Transverse colon (tissue), 4 donors: ENCODE data around the gene ARL4D. TPM values are rescaled to one million over a fixed set of nuclear protein-coding genes. Genes with fewer than 3 reads are reported as not detected.

Experiments
- DNase-seq: peaks from one replicate; pipeline ENCODE4 v3.0.0-alpha.2; 2019
- H3K27ac ChIP-seq, 4 donors: fragments of 200-600 bp; sonication (generic); 2 replicates each; pipeline ENCODE4 v1.5.1; 2016 to 2018; ENCODE audit warnings: inconsistent platforms in 4 of 4
- H3K27me3 ChIP-seq: fragments of 200-600 bp; sonication (generic); 2 replicates; pipeline ENCODE4 v1.5.1; 2017; ENCODE audit warnings: inconsistent platforms
- H3K36me3 ChIP-seq, 4 donors: fragments of 200-600 bp; sonication (generic); 2 replicates each; pipeline ENCODE4 v1.5.1; 2017 to 2019; ENCODE audit warnings: inconsistent platforms in 4 of 4
- H3K4me1 ChIP-seq, 4 donors: fragments of 200-600 bp; sonication (generic); 2 replicates each; pipeline ENCODE4 v1.5.1; 2017 to 2020; ENCODE audit warnings: inconsistent platforms in 4 of 4
- H3K4me3 ChIP-seq, 4 donors: fragments of 200-600 bp; sonication (generic); 1 replicate in 1 of 4; 2 replicates in 3 of 4; pipeline versions ENCODE4 v1.5.1 to v1.6.1; 2017 to 2019; ENCODE audit warnings: inconsistent platforms in 4 of 4
- H3K9me3 ChIP-seq, 2 donors: fragments of 200-600 bp; sonication (generic); 2 replicates each; pipeline ENCODE4 v1.5.1; 2017 to 2019; ENCODE audit warnings: inconsistent platforms in 2 of 2
- CTCF ChIP-seq, 5 experiments: fragments of 200-600 bp in 3 of 5; fragments of 450-650 bp in 2 of 5; sonication (generic) in 3 of 5; IDR thresholded peaks; 1 replicate in 2 of 5; 2 replicates in 3 of 5; pipeline ENCODE4 v1.5.1; 2016 to 2017; ENCODE audit warnings: antibody characterized with exemption in 5 of 5, inconsistent platforms in 3 of 5, mild to moderate bottlenecking in 2 of 5, moderate library complexity in 1 of 5
- EP300 ChIP-seq: sonication (generic); formaldehyde crosslinking; IDR thresholded peaks from one replicate; pipeline ENCODE4 v1.6.1; 2017; ENCODE audit warnings: antibody characterized with exemption, low read depth
- POLR2A ChIP-seq: fragments of 450-650 bp; IDR thresholded peaks from one replicate; pipeline ENCODE4 v1.6.1; 2016; ENCODE audit warnings: antibody characterized with exemption, mild to moderate bottlenecking, moderate library complexity
- POLR2AphosphoS5 ChIP-seq, 3 donors: sonication (generic); formaldehyde crosslinking; IDR thresholded peaks; one replicate each; pipeline ENCODE4 v1.6.1; 2016; ENCODE audit warnings: antibody characterized with exemption in 3 of 3
- WGBS, 2 donors: methylation state at CpG; one replicate each; pipeline ENCODE4 v1.1.5; 2018; ENCODE audit warnings: low coverage in 1 of 2; 5-methylcytosine and 5-hydroxymethylcytosine counted together
- in situ Hi-C, 4 donors: fragments of 200-750 bp; cut with MboI; loops; one replicate each; pipeline versions ENCODE4 v1.15.0 to v1.15.1; 2017; ENCODE audit warnings: low sequenced_read_pairs in 3 of 4, low pct_ligation_motif_present in 1 of 4, low pct_unique_long_range_greater_than_20kb in 1 of 4
- intact Hi-C: fragments of 100-400 bp; cut with DNase I; formaldehyde crosslinking; loops from one replicate; pipeline ENCODE4 v1.15.1; 2023; ENCODE audit warnings: low total_unique reads
- total RNA-seq, 4 donors: library from RNA; depleted of rRNA; stranded (reverse); fragments of >200 nt; gene quantifications; one replicate each; pipeline ENCODE4 v1.1.0, GENCODE V29; 2016

Gene ARL4D
- total RNA-seq, 4 donors from 2014 or later: 6.7 to 29.5 (median 8.8) TPM

GRCh38 chr17:43442711-43443110 lies 43.9 kb downstream of the ARL4D start:
- TF ChIP-seq CTCF (IDR thresholded peaks at IDR 0.05) (no peak), POLR2A (no peak), EP300 (no peak), POLR2AphosphoS5 (IDR thresholded peaks at IDR 0.05) (no peak)
- no peak for DNase-seq
- H3K27ac ChIP-seq: no peak overlapping the region
- 44 to 57% methylated on average over 2 of the region's 2 CpGs for WGBS, 2 donors
- in situ Hi-C loops: no loop called here
- no peak overlapping the region for H3K4me3 ChIP-seq
- H3K36me3 ChIP-seq: no peaks in the 10 kb centered on the region
- H3K27me3 ChIP-seq: no peaks in the 10 kb centered on the region
- peaks cover 0 to 6% (median 0%) of the 10 kb centered on the region in 4 donors for H3K4me1 ChIP-seq
- no peaks in the 10 kb centered on the region for H3K9me3 ChIP-seq
- intact Hi-C loops: no loop called here

GRCh38 chr17:43443381-43443780 lies 44.6 kb downstream of the ARL4D start:
- H3K36me3 ChIP-seq: no peaks in the 10 kb centered on the region
- 89% methylated on average over 3 of the region's 3 CpGs; no CpG with 5 or more reads in 1 of the 2 donors for WGBS, 2 donors

GRCh38 chr17:43444223-43445008 lies 45.6 kb downstream of the ARL4D start:
- no peak for DNase-seq
- Histone ChIP-seq H3K27me3 (no peaks in the 10 kb centered on the region), H3K4me3 (no peak overlapping the region), H3K4me1 (peaks cover 0 to 6% (median 0%) of the 10 kb centered on the region in 4 donors), H3K9me3 (no peaks in the 10 kb centered on the region), H3K27ac (no peak overlapping the region), H3K36me3 (no peaks in the 10 kb centered on the region)
- whole genome bisulfite sequencing, 2 donors: 61 to 62% methylated on average over 6 to 8 of the region's 8 CpGs
- intact Hi-C loops: no loop called here
- in situ Hi-C loops: no loop called here
- TF ChIP-seq EP300: no peak

More at GRCh38 chr17:43443381-43443780, 44.6 kb downstream of the ARL4D start:
- in situ Hi-C loops: no loop called here
- intact Hi-C loops: no loop called here
- Histone ChIP-seq H3K4me1 (peaks cover 0 to 6% (median 0%) of the 10 kb centered on the region in 4 donors), H3K9me3 (no peaks in the 10 kb centered on the region), H3K27ac (no peak overlapping the region), H3K27me3 (no peaks in the 10 kb centered on the region), H3K4me3 (no peak overlapping the region)
- no peak for DNase-seq
- no peak for TF ChIP-seq EP300
- TF ChIP-seq POLR2AphosphoS5 (IDR thresholded peaks at IDR 0.05): no peak
- TF ChIP-seq POLR2A: no peak
- TF ChIP-seq CTCF (IDR thresholded peaks at IDR 0.05): no peak

- in situ Hi-C loops: no loop called here
- intact Hi-C loops: no loop called here
- no peak for TF ChIP-seq EP300
- TF ChIP-seq CTCF (IDR thresholded peaks at IDR 0.05): no peak
- no peak for TF ChIP-seq POLR2A
- no peak for TF ChIP-seq POLR2AphosphoS5 (IDR thresholded peaks at IDR 0.05)
- Histone ChIP-seq H3K4me1 (peaks cover 0 to 6% (median 0%) of the 10 kb centered on the region in 4 donors), H3K4me3 (no peak overlapping the region), H3K27ac (no peak overlapping the region), H3K27me3 (no peaks in the 10 kb centered on the region), H3K9me3 (no peaks in the 10 kb centered on the region), H3K36me3 (no peaks in the 10 kb centered on the region)
- DNase-seq: no peak
- 26 to 41% methylated on average over 4 to 5 of the region's 5 CpGs for WGBS, 2 donors
Measured at GRCh38 chr17:43445009-43445589, 46.3 kb downstream of the ARL4D start.
